ENCODE data around the gene WDR82.

DNA sequence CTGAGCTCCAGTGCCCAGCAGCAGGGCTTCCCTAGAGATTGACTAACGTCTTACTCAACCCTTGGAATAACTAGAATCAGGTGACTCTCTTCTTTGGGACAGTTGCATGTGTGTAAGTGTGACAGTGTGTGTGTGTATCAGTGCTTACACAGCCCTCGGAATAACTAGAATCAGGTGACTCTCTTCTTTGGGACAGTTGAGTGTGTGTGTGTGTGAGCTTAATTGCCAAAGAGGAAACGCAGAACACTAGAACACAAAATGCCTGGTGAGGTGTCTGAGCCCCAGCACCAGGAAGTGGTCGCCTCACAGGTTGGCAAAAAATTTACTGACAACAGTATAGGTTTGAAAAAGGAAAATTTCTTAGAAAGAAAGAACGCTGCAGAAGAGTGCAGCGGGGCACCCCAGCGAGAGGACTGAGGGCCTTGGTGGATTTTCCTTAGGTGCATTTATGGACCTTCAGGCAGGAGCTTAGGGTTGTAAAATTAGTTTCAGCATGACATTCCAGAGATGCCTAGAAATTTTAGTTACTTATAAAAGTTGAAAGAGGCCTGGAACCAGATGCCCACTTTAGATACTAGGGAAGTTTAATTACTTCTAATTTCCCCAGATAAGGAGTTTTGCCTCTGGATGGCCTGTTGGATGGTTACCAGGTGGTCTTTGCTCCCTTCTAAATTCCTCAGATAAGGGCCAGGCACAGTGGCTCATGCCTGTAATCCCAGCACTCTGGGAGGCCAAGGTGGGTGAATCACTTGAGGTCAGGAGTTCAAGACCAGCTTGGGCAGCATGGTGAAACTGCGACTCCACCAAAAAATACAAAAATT is 3.7 kb upstream of the WDR82 start:
- TF ChIP-seq, protein P1, sequence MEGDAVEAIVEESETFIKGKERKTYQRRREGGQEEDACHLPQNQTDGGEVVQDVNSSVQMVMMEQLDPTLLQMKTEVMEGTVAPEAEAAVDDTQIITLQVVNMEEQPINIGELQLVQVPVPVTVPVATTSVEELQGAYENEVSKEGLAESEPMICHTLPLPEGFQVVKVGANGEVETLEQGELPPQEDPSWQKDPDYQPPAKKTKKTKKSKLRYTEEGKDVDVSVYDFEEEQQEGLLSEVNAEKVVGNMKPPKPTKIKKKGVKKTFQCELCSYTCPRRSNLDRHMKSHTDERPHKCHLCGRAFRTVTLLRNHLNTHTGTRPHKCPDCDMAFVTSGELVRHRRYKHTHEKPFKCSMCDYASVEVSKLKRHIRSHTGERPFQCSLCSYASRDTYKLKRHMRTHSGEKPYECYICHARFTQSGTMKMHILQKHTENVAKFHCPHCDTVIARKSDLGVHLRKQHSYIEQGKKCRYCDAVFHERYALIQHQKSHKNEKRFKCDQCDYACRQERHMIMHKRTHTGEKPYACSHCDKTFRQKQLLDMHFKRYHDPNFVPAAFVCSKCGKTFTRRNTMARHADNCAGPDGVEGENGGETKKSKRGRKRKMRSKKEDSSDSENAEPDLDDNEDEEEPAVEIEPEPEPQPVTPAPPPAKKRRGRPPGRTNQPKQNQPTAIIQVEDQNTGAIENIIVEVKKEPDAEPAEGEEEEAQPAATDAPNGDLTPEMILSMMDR (IDR thresholded peaks at IDR 0.05): no peak
- no peak for TF ChIP-seq EZH2 (IDR thresholded peaks at IDR 0.05)
- TF ChIP-seq EZH2phosphoT487 (IDR thresholded peaks at IDR 0.05): no peak

All from neural progenitor cell (in vitro differentiated cells).